ENCODE data around the gene SERPINA1.
"Not testable (repeated sequence)": the region's sequence is repeated elsewhere in the genome, so short reads cannot be mapped to it uniquely, and the experiment has no call there.

SERPINA1 gene

DNA sequence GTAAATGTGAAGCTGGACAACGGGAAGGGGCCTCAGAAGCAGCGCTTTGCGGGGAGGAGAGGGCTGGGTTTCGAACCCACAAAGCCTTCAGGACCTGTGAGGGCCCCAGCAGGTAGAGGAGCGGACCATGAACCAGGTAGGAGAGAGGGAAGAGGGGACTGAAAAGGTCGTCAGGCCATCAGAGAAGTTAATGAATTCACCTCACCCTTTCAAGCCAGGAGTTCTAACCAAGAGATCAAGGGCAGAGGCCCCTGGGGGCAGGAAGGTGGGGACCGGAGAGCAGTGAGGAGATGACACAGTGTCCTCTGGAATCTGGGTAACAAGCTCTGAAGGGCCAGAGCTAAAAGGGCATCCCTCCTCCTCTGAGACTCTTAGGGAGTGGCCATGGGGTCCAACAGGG, 19.4 kb downstream of the SERPINA1 start:
- DNase-seq, result no peak

DNA sequence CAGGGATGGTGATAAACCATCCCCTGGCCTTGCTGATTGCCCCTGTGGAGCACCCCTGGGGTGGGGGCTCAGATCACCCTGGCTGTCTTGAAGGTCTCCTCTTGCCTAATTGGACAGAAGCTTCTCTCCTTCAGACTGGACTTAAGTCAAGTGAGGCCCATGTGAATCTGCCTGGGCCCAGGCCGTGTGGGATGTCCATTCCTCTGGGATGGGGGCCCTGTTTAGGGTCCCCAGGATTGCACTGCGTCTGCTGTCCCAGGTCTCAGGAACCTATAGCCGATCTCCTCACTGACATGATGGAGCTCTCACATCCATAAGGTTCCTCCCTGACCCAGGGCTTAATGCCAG, 20.2 kb downstream of the SERPINA1 start:
- DNase-seq, result no peak

DNA sequence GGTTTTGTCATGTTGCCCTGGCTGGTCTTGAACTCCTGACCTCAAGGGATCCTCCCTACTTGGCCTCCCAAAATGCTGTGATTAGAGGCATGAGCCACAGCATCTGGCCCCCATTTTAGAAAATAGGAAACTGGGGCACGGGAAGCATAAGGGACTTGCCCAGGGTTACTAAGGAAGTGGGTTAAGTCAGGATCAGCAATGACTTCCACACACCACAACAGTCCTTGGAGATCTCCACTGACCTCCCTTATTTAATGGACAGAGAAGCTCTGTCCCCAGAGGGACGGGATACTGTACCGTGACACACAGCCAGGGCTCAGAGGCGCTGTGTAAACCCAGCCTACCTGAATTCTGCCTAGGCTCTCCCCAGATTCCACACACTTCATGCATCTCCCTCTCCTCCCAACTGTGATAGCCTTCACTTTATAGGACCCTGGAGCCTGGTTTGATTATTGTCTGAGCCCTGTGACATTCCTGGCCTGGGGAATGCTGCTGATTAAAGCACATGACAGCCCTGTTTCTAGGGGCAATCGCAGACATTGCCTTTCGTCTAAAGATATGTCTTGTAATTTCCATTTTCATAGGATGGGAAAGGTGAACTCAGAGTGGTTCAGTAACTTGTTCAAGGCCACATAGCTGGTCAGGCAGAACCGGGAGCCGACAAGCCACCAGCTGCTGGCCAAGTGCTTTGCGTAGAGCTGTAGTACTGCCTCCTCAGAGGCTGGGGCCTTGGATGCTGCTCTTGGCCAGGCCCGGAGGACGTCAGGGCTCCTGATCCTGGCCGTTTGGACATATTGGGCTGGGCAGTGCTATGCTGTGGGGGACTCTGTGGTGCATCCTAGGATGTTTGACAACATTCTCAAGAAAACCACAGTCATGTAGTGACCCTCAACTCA, 20.8 kb downstream of the SERPINA1 start:
- DNase-seq, result no peak

DNA sequence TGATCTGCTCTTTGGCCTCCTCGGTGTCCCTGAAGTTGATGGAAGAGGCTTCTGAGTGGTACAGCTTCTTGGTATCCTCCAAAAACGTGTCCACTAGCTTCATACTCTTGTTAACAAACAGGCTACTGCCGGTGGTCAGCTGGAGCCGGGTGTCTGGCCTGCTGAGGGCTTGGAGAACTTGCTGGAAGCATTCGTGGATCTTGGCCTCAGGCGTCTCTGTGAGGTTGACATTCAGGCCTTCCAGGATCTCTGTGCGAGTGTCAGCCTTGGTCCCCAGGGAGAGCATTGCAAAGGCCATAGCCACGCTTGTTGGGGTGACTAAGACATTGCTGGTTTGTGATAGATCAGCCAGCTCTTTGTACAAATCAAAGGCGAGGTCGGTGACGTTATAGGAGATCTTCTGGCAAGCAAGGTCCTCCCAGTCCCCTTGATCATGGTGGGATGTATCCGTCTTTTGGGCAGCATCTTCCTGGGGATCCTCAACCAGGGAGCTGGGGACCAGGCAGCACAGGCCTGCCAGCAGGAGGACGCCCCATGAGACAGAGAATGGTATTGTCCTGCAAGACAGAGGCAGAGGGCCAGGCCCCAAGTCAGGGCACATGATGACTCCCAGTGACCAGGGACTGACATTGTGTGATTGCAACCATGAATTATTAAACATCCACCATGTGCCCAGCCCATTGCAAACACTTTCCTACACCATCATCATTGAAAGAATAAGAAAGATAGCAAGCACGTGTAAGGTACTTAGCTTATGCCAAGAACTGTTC, 22.1 kb downstream of the SERPINA1 start, which contains the start of gene SERPINA2:
TSS of gene SERPINA2 (minus strand) at position 553 of the 770 bp plus-strand sequence.
- no peak for DNase-seq

DNA sequence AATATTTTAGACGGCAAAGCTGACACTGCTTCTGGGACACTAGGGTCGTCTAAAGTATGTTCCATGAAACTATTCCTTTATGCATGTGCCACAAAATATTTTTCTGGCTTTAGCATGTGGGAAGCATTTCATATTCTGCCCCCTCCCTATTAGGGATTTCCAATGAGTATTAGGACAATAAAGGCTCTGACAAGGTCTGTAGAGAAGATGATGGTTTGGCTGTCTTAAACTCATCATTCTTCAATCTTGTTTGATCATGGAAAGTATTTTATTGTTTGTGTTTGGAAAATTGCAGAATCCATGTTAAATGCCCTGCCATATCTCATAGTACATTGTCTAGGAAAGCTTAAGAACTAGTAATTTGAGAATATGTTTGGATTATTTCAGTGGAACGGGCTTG, 22.8 kb downstream of the SERPINA1 start:
- DNase-seq, result no peak

DNA sequence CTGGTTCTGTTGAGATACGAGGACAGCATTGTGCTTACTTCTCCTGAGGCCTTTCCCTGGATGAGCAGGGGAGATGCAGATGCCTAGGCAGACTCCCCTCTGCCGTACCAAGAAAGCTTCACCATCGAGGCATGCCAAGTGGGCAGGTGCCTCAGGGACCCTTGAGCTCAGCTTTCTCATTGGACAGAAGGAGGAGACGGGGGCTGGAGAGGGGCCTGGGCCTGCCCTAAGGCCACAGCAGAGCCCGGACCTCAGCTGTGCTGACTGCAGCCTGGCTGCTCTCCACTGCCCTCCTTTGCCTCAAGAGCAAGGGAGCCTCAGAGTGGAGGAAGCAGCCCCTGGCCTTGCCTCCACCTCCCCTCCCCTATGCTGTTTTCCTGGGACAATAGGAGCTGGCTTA, 23.4 kb downstream of the SERPINA1 start:
- no peak for DNase-seq

DNA sequence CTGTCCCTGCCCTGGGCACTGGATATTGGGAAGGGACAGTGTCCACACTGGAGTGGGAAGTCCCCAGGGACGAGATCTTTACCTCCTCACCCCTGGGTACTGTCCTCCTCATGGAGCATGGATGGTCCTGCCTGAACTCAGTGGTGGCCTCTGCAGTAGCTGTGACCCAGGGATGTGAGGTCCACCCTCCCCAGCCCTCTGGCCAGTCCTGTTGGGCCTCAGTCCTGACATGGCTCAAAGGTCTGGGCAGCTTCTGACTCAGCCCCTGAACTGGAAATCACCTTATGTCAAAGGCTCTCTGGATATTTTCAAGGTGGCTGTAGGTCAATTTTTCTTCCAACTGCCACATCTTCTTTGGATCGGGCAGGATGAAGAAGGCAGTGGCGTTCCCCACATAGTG, 24.4 kb downstream of the SERPINA1 start:
- no peak for DNase-seq

DNA sequence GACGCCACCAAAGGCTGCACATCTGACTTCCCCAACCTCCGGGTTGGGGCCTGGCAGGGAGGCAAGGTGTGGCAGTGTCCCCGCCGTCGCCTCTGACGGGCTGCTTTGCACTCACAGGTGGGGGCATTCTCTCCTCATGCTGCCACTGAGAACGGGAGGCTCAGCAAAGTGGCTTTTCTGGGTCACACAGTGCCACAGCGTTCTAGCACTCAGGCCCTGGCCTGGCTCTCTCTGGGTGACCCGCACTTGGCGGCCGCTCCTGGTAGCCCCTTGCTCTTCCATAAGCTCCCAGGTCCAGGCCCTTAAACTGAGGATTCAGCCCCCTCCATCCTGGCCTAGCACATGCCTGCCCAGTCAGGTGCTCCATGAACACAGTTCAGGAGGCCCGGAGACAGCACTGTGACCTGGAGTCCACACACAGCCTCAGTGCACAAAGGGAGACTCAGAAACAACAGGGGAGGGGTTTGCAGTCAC, 25.2 kb downstream of the SERPINA1 start:
- no peak for DNase-seq

DNA sequence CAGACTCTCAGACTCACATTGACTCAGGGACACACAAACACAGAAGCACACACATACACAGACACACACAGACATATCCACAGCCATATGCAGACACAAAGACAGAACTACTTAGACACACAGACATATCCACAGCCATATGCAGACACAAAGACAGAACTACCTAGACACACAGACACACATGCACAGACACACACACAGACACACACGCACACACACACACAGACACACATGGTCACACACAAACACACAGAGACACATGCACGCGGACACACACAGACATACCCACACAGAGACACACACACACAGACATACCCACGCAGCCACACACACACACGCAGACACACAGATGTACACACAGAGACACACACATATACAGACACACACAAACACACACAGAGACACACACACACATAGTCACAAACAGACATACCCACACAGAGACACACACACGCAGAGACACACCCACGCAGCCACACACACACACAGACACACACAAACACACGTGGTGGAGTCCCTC, 25.7 kb downstream of the SERPINA1 start:
- no peak for DNase-seq

DNA sequence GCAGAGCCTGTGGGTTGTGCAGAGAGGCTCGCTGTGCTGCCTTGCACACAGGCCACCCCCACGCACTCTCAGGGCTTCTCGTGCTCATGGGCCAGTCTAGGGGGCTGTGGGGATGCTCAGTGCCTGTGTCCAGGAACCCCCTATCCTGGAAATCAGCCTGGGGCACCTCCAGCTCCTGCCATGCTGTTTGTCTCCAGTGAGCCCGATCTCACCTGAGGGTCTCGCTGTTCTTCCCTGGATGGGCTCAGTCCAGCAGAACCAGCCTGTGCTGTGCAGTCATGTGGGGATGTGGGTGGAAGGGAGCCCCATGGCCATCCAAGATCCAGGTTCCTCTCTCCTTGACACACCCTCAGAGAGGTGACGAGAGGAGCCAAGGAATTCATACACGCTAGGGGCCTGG, 26.7 kb downstream of the SERPINA1 start:
- no peak for DNase-seq

DNA sequence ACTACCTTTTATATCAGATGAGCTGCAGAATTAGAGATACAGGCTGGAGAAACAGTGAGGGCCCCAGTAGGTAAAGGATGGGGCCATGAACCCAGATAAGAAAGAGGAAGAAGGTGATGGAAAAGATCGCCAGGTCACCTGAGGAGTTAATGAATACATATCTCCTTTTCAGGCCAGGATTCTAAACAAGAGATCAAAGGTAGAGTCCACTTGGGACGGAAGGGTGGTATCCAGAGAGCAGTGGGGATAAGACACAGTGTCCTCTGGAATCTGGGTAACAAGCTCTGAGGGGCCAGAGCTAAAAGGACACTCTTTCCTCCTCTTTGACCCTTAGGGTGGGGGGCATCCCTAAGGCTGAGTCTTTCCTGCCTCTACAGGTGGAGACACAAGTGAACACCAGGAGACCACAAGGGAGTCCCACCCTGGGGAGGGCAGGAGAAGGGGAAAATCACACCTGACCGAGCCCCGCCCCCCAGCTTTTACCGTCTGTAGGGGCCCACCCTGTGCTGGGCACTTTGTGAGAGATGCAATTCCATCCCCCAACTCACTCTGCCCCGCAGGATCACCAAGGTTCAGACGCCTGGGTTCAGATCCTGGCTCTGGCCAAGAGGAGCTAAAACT, 27.3 kb downstream of the SERPINA1 start:
- DNase-seq, result no peak

DNA sequence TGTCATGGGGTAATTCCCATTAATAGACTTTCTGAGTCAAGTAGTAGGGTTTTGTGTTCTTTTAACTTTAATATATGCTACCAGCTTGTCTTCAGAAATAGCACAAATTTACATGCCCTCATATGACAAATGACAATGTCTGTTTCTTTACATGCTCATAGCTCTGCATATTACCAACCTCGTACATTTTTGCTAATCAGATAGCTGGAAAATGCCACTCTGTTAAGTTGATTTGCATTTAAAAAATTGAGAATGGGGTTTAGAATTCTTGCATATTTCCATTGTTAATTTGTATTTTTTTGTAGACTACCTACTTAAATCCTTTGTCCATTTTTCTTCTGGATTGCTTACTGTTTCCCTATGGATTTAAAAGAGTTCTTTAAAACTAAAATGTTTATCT, 31.2 kb downstream of the SERPINA1 start:
- no peak for DNase-seq

DNA sequence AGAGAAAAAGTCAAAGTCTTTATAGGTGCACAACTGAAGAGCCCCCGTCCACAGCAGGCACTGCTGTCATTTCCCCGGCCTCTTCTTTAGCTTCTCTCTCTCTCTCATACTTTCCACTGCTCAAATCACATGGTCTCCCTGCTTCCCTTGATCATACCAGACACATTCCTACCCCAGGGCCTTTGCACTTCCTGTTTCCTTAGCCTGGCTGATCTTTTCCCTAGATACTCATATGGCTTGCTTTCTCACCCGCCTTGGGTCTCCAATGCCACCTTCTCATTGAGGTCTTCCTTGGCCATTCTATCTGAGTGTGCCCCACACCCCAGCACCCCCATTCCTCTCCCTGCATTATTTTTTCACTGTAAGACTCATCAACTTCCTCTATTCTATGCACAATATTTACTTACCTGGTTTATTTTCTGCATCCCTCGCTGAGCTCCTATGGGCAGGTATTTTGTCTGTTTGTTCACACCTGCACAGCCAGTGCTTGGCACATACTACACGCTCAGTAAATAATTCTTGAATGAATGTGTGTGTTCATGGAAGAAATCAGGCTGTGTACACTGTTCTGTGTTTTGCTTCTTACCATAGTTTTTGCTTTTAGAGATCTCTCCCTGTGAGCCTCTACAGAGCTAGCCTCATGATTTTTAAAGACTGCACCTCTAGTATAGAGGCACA, 31.9 kb downstream of the SERPINA1 start:
- DNase-seq, result no peak

DNA sequence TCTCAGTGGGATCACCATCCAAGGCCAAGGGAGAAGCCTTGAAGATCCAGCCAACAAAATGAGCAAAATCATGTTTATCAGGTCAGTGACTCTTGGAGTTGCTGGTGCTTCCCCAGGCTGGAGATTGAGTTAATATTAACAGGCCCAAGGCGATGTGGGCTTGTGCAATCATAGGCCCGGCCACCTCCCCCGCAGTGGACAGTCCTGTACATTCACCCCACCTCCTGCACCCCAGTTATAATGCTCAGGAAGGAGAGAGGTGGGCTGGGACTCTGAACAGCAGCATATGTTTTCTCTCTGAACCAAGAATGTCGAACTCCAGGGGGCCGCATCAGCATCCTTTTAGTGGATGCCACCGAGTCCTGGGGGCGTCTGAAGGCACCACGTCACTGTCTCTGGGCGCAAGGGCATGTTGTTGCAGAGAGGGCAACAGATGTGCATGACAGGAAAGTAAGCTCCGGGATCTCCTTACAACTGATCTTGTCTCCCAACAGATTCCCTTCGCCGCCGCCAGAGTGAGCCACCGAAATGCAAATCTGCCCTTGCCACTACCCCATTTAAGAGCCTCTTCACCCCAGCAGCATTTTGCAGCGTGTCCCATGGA, 33.1 kb downstream of the SERPINA1 start:
- peak; percentile 2 for DNase-seq

DNA sequence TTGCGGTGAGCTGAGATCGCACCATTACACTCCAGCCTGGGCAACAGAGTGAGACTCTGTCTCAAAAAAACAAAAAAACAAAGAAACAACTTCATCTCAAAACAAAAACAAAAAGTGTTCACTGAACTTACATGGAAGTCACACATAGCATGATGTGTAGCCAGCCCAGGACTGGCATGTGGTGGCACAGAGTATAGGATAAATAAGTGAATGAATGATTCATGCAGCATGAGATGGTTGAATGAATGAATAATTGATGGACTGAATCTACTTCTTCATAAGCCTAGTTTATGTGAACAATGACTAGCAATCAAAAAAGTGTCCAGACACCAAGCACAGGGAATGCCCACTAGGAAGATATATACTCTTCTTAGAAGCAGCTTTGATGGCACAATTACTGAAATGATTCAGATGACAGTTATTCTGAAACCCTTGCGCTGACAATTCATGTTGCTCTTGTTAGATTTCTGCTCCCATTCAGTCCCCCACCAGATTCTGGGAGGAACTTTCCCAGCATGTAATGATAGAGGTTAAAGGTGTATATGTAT, 33.7 kb downstream of the SERPINA1 start:
- no peak for DNase-seq

DNA sequence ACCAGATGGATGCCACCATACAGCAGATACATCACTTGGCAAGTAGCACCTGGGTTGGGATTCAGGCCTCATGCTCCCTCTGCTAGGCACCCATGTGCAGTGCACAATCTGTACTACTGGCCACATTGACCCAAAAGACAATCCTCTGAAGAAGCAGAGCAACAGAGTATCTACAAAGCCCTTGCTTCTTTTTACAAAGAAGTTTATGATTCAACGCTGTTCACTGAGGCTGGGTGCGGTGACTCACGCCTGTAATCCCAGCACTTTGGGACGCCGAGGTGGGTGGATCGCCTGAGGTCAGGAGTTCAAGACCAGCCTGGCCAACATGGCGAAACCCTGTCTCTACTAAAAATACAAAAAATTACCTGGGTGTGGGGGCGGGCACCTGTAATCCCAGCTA, 34.2 kb downstream of the SERPINA1 start:
- not testable (repeated sequence) for DNase-seq

DNA sequence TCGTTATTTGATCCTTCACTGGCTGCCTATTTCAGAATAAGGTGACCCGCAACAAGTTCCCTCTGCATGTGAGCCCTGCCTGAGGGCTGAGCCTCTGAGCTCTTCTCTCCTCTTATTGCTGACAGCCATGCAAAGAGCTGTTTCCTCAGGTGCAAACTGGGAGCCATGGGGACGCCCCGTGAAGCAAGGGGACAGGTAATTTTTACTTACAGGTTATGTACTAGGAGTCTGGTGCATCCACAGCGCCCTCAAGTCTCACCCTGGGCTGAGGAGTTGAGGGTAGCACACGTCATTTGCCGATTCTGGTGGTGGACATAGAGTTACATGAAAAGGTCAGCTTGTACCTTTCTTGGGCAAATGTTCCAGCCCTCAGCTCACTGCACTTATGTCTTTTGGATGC, 39.1 kb downstream of the SERPINA1 start:
- DNase-seq, result no peak

DNA sequence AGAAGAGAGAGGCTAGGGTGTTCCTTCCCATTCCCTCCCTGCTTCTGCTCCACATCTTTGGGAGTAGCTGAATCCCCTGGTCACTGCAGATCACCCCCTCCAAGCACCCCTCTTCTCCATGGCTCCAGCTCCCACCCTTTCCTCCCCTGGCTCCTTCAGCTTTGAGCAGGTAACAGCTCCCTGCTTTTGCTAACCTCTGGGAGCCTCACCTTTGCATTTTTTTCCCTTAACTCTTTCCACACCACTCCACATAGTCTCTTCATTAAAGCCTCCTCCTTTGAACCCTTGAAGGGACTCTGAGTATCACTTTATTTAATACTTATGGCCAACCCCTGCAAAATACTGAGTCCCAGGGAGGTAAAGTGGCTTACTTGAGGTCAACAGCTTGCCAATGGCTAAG, 39.6 kb downstream of the SERPINA1 start:
- no peak for DNase-seq

DNA sequence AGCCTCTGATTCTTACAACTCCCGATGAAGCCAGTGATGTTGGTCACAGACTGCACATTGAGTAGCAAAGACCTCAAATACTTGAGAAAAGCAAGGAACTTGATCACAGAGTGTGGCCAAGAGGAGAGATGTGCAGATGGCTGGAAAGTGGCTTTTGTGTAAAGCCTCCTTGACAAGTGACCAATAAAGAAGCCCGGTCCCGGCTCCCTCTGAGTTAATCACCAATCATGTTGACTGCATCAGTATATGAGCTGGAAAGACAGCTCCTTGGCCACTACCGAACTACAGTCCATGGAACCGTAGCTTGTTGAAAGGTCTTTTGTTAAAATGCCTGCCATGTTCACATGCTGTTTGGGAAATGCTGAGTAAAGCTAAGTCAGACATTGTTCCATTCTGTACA, 41.6 kb downstream of the SERPINA1 start:
- DNase-seq, result no peak

DNA sequence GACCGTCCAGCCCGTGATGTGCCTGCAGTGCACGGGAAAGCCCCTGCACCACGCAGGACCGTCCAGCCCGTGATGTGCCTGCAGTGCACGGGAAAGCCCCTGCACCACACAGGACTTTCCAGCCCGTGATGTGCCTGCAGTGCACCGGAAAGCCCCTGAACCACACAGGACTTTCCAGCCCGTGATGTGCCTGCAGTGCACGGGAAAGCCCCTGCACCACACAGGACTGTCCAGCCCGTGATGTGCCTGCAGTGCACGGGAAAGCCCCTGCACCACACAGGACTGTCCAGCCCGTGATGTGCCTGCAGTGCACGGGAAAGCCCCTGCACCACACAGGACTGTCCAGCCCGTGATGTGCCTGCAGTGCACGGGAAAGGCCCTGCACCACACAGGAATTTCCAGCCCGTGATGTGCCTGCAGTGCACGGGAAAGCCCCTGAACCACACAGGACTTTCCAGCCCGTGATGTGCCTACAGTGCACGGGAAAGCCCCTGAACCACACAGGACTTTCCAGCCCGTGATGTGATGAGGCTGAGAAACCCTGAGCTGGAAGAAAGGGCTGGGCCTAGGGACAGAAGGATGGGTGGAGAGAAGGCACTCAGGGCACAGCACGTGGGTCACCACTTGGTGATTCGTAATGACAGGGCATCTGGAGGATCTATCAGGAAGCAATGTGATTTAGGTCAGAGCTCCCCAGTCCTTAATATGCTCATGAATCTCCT, 42.2 kb downstream of the SERPINA1 start:
- DNase-seq, result not testable (repeated sequence)

DNA sequence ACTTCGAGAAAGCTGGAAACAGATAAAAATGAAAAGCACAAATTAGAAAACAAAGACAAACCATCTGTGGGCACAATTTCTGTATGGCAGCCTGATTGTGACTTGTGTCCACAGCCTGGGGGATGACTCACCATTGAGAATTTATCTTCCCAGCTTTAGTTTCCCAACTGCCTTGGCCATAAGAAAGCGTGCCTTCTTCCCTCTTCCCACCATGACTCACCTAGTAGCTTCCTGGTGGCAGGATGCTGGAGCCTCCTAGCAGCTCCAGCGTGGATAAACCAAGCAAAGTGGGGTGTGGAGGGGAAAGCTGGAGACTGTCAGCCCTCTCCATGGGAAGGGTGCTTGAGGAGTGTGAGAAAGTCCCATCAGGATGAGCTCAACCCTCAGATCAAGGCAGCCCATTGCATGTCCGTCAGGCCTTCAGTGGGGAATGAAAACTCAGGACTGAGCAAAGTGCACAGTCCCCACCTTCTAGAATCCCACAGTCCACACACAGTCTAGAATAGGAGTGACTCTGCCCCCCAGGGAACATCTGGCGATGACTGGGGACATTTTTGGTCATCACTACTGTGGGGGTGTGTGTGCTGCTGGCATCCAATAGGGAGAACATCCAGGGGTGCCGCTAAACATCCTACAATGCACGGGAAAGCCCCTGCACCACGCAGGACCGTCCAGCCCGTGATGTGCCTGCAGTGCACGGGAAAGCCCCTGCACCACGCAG, 42.9 kb downstream of the SERPINA1 start:
- no peak for DNase-seq

All from NCI-H748 treated with DMSO at 0.1 percent for 48 hours (cell line).